Measurements from ENCODE around the gene MEIS2.

GRCh38 chr15:37075777-37076176, 24.6 kb downstream of the MEIS2 start:
- no peak for TF ChIP-seq CTCF (conservative IDR thresholded peaks at IDR 0.05; ENCODE audit: low read depth, low read length)
- no peak for TF ChIP-seq EZH2 (IDR thresholded peaks at IDR 0.05; ENCODE audit: low read length, unreplicated experiment)
